ENCODE results near the gene ST3GAL3. TPM values are rescaled to one million over a fixed set of nuclear protein-coding genes. Genes with fewer than 3 reads are reported as not detected.

ST3GAL3 gene
- polyA plus RNA-seq, 1 of the 3 experiments (the other 2 are of a cell fraction) = 20.6 TPM

DNA sequence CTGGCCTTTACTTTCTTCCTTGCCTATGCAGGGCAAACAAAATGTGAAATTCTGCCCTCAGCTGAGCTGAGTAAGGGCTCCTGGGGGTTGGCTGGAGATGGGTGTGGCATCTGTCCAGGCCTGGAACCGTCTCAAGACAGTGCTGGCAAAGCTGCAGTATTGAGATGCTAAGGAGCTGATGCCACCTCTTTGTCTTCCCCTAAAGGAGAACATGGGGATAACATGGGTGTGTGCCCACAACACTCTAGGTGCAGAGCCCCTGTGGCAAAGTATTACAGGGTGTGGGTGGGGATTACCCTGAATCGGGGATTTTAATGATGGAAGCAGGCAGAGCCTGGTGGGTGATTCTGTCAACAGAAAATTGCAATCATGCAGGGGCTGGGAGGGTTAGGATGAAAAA is 2.5 kb upstream of the ST3GAL3 start:
- Histone ChIP-seq H3K4me3 (ENCODE audit: low read depth in 2 of 2, low read length in 1 of 2) (no peak overlapping the region), H3K27ac (ENCODE audit: low read depth in 2 of 2, low read length in 1 of 2) (no peak overlapping the region), H3K9me3 (no peaks in the 10 kb centered on the region), H3K9me2 (no peaks in the 10 kb centered on the region), H2AFZ (ENCODE audit: low read depth) (no peak overlapping the region), H3K79me2 (ENCODE audit: insufficient read depth) (peaks cover 28% of the 10 kb centered on the region), H3K4me2 (no peak overlapping the region), H3K4me1 (ENCODE audit: control insufficient read depth in 1 of 2, insufficient read depth in 2 of 2, low read depth in 1 of 2, low read length in 1 of 2) (peaks cover 10 to 13% of the 10 kb centered on the region in 2 experiments; a peak in 2 of 4 replicates), H3K9ac (no peak overlapping the region), H3F3A (replicated peaks; ENCODE audit: insufficient read depth) (peaks cover 16% of the 10 kb centered on the region), H4K20me1 (ENCODE audit: insufficient read depth) (no peaks in the 10 kb centered on the region), H3K27me3 (ENCODE audit: insufficient read depth) (no peaks in the 10 kb centered on the region), H3K36me3 (replicated peaks in 1 of 2; ENCODE audit: control insufficient read depth in 1 of 2, insufficient read depth in 2 of 2, low read length in 1 of 2) (peaks cover 33 to 36% of the 10 kb centered on the region in 2 experiments)
- 72% methylated on average over 2 of the region's 2 CpGs for WGBS (ENCODE audit: low lambda C conversion rate)
- POLR2A ChIA-PET = no interaction called here
- no peak for TF ChIP-seq EP300 (IDR thresholded peaks at IDR 0.05; ENCODE audit: borderline replicate concordance in 1 of 2, low read depth in 1 of 2, low read length in 1 of 2)
- TF ChIP-seq, protein P1, sequence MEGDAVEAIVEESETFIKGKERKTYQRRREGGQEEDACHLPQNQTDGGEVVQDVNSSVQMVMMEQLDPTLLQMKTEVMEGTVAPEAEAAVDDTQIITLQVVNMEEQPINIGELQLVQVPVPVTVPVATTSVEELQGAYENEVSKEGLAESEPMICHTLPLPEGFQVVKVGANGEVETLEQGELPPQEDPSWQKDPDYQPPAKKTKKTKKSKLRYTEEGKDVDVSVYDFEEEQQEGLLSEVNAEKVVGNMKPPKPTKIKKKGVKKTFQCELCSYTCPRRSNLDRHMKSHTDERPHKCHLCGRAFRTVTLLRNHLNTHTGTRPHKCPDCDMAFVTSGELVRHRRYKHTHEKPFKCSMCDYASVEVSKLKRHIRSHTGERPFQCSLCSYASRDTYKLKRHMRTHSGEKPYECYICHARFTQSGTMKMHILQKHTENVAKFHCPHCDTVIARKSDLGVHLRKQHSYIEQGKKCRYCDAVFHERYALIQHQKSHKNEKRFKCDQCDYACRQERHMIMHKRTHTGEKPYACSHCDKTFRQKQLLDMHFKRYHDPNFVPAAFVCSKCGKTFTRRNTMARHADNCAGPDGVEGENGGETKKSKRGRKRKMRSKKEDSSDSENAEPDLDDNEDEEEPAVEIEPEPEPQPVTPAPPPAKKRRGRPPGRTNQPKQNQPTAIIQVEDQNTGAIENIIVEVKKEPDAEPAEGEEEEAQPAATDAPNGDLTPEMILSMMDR (IDR thresholded peaks at IDR 0.05) = peak; percentile 34; the same call in 1 of the 2 replicates
- no peak for TF ChIP-seq GATA2 (CRISPR knock-in tag; IDR thresholded peaks at IDR 0.05)
- TF ChIP-seq, protein P2, sequence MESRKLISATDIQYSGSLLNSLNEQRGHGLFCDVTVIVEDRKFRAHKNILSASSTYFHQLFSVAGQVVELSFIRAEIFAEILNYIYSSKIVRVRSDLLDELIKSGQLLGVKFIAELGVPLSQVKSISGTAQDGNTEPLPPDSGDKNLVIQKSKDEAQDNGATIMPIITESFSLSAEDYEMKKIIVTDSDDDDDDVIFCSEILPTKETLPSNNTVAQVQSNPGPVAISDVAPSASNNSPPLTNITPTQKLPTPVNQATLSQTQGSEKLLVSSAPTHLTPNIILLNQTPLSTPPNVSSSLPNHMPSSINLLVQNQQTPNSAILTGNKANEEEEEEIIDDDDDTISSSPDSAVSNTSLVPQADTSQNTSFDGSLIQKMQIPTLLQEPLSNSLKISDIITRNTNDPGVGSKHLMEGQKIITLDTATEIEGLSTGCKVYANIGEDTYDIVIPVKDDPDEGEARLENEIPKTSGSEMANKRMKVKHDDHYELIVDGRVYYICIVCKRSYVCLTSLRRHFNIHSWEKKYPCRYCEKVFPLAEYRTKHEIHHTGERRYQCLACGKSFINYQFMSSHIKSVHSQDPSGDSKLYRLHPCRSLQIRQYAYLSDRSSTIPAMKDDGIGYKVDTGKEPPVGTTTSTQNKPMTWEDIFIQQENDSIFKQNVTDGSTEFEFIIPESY (IDR thresholded peaks at IDR 0.05; ENCODE audit: borderline replicate concordance, low read depth) = no peak
- no peak for TF ChIP-seq SIN3A (IDR thresholded peaks at IDR 0.05; ENCODE audit: borderline replicate concordance, low read depth, low read length)
- TF ChIP-seq TEAD4 (IDR thresholded peaks at IDR 0.05; ENCODE audit: borderline replicate concordance, insufficient read depth) = no peak
- TF ChIP-seq EZH2phosphoT487 (IDR thresholded peaks at IDR 0.05; ENCODE audit: borderline replicate concordance, low read depth) = no peak
- TF ChIP-seq, protein P3, sequence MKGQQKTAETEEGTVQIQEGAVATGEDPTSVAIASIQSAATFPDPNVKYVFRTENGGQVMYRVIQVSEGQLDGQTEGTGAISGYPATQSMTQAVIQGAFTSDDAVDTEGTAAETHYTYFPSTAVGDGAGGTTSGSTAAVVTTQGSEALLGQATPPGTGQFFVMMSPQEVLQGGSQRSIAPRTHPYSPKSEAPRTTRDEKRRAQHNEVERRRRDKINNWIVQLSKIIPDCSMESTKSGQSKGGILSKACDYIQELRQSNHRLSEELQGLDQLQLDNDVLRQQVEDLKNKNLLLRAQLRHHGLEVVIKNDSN (IDR thresholded peaks at IDR 0.05; ENCODE audit: borderline replicate concordance, low read depth) = no peak
- no peak for DNase-seq
- CTCF ChIA-PET = interaction anchor here (1.1 to 1.7 kb wide), 3 partner anchors 27 to 175 kb away, joined by 3 to 5 read pairs (median 4); no protein-coding TSS in a partner anchor

DNA sequence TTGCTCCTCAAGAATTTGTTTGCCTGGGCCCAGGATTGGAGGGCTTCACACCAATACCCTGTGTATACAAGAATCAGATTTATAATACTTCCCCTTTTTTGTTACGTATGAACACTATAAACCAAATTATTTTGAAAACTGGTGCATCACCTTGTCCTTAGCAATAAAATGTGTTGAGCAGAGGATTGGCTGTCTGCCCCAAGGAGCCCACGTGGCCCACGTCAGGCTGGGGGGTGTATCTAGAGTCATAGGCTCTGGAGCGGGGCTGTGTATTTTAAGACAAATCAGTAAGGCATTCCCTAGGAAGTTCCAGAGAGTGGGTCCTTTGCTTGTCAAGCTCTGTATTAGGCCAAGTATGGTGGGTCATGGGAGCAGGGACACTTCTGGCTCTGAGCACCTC is 2.0 kb upstream of the ST3GAL3 start:
- Histone ChIP-seq H3K9ac (no peak overlapping the region), H3K79me2 (ENCODE audit: insufficient read depth) (peaks cover 33% of the 10 kb centered on the region), H3K9me3 (no peaks in the 10 kb centered on the region), H3K27me3 (ENCODE audit: insufficient read depth) (no peaks in the 10 kb centered on the region), H3F3A (replicated peaks; ENCODE audit: insufficient read depth) (peaks cover 21% of the 10 kb centered on the region), H3K4me1 (ENCODE audit: control insufficient read depth in 1 of 2, insufficient read depth in 2 of 2, low read depth in 1 of 2, low read length in 1 of 2) (peaks cover 12 to 13% of the 10 kb centered on the region in 2 experiments; a peak in 3 of 4 replicates), H3K36me3 (replicated peaks in 1 of 2; ENCODE audit: control insufficient read depth in 1 of 2, insufficient read depth in 2 of 2, low read length in 1 of 2) (peaks cover 33 to 34% of the 10 kb centered on the region in 2 experiments), H4K20me1 (ENCODE audit: insufficient read depth) (no peaks in the 10 kb centered on the region), H3K9me2 (no peaks in the 10 kb centered on the region), H3K4me3 (ENCODE audit: low read depth in 2 of 2, low read length in 1 of 2) (no peak overlapping the region), H3K4me2 (no peak overlapping the region), H2AFZ (ENCODE audit: low read depth) (no peak overlapping the region), H3K27ac (ENCODE audit: low read depth in 2 of 2, low read length in 1 of 2) (no peak overlapping the region)
- WGBS (ENCODE audit: low lambda C conversion rate) = 73% methylated on average over 4 of the region's 4 CpGs
- ChIA-PET POLR2A (no interaction called here), CTCF (interaction anchor here (1.1 to 2.1 kb wide), 5 partner anchors 27 to 230 kb away, joined by 3 to 12 read pairs (median 4); no protein-coding TSS in a partner anchor)
- DNase-seq = no peak
- TF ChIP-seq MXI1 (IDR thresholded peaks at IDR 0.05; ENCODE audit: low read depth, low read length) = no peak
- TF ChIP-seq, protein P3 (IDR thresholded peaks at IDR 0.05; ENCODE audit: borderline replicate concordance, low read depth) = no peak
- TF ChIP-seq, protein P4, sequence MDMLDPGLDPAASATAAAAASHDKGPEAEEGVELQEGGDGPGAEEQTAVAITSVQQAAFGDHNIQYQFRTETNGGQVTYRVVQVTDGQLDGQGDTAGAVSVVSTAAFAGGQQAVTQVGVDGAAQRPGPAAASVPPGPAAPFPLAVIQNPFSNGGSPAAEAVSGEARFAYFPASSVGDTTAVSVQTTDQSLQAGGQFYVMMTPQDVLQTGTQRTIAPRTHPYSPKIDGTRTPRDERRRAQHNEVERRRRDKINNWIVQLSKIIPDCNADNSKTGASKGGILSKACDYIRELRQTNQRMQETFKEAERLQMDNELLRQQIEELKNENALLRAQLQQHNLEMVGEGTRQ (IDR thresholded peaks at IDR 0.05; ENCODE audit: borderline replicate concordance, low read depth, low read length) = no peak
- no peak for TF ChIP-seq TCF12 (IDR thresholded peaks at IDR 0.05)
- no peak for TF ChIP-seq YY1 (IDR thresholded peaks at IDR 0.05; ENCODE audit: low read depth)
- TF ChIP-seq, protein P2 (IDR thresholded peaks at IDR 0.05; ENCODE audit: borderline replicate concordance, low read depth) = no peak

All from SK-N-SH (cell line).